Measurements from ENCODE around the gene SLC28A1.

GRCh38 chr15:84888639-84889038 is 4.2 kb downstream of the SLC28A1 start:
- TF ChIP-seq CTCF (conservative IDR thresholded peaks at IDR 0.05; ENCODE audit: low read length): no peak
- TF ChIP-seq EZH2phosphoT487 (IDR thresholded peaks at IDR 0.05; ENCODE audit: borderline replicate concordance, low read depth, low read length): no peak

All from OCI-LY7 (cell line).